ENCODE data around the gene CIZ1.
"Not testable (repeated sequence)": the region's sequence is repeated elsewhere in the genome, so short reads cannot be mapped to it uniquely, and the experiment has no call there.

The CIZ1 gene

GRCh38 chr9:128190516-128191405 is 611 bp downstream of the CIZ1 start:
- DNase-seq = no peak

GRCh38 chr9:128190013-128190412 is 1.4 kb downstream of the CIZ1 start:
- DNase-seq = no peak

- no peak for DNase-seq
Observed at GRCh38 chr9:128188209-128188608, 3.2 kb downstream of the CIZ1 start.

GRCh38 chr9:128187361-128187760 is 4.0 kb downstream of the CIZ1 start:
- DNase-seq = no peak

GRCh38 chr9:128185979-128186965 is 5.1 kb downstream of the CIZ1 start:
- no peak for DNase-seq

- no peak for DNase-seq
Observed at GRCh38 chr9:128182893-128183588, 8.3 kb downstream of the CIZ1 start.

GRCh38 chr9:128181480-128181879 is 9.9 kb downstream of the CIZ1 start:
- not testable (repeated sequence) for DNase-seq

GRCh38 chr9:128180447-128180846 is 10.9 kb downstream of the CIZ1 start:
- no peak for DNase-seq

- no peak for DNase-seq
Observed at GRCh38 chr9:128180001-128180400, 11.4 kb downstream of the CIZ1 start.

GRCh38 chr9:128178806-128179431 is 12.5 kb downstream of the CIZ1 start:
- no peak for DNase-seq

GRCh38 chr9:128175726-128176125 is 15.6 kb downstream of the CIZ1 start:
- no peak for DNase-seq

GRCh38 chr9:128175102-128175563 is 16.2 kb downstream of the CIZ1 start:
- no peak for DNase-seq

- DNase-seq = no peak
Observed at GRCh38 chr9:128174062-128174461, 17.3 kb downstream of the CIZ1 start.

GRCh38 chr9:128169925-128170324 is 21.4 kb downstream of the CIZ1 start:
- no peak for DNase-seq

- no peak for DNase-seq
Observed at GRCh38 chr9:128169492-128169891, 21.9 kb downstream of the CIZ1 start.

- DNase-seq = no peak
Observed at GRCh38 chr9:128168731-128169308, 22.6 kb downstream of the CIZ1 start.

GRCh38 chr9:128167209-128167608 is 24.2 kb downstream of the CIZ1 start:
- no peak for DNase-seq

- no peak for DNase-seq
Observed at GRCh38 chr9:128166169-128166568, 25.2 kb downstream of the CIZ1 start.

GRCh38 chr9:128164307-128164885 is 27.0 kb downstream of the CIZ1 start:
- no peak for DNase-seq

- DNase-seq = no peak
Observed at GRCh38 chr9:128163523-128164306, 27.7 kb downstream of the CIZ1 start.

GRCh38 chr9:128163027-128163515 is 28.3 kb downstream of the CIZ1 start:
- no peak for DNase-seq
